A673 (cell line): ENCODE data around the gene TRIP12.

Source experiments
- EZH2 ChIP-seq: fragments of 200-600 bp; sonication (generic); IDR thresholded peaks from 2 replicates; pipeline ENCODE4 v1.6.1; 2017; ENCODE audit warnings: borderline replicate concordance, low read depth, mild to moderate bottlenecking, mixed read lengths, antibody characterized with exemption, low read length; ENCODE audit not compliant: poor library complexity, severe bottlenecking
- TF ChIP-seq, protein P1 (sequence below): fragments of 300-800, 200-600 bp; sonication (generic); conservative IDR thresholded peaks from 2 replicates; pipeline ENCODE4 v1.5.1; 2017; ENCODE audit warnings: low read depth, mild to moderate bottlenecking, antibody characterized with exemption, low read length, moderate library complexity, mixed read lengths

DNA sequence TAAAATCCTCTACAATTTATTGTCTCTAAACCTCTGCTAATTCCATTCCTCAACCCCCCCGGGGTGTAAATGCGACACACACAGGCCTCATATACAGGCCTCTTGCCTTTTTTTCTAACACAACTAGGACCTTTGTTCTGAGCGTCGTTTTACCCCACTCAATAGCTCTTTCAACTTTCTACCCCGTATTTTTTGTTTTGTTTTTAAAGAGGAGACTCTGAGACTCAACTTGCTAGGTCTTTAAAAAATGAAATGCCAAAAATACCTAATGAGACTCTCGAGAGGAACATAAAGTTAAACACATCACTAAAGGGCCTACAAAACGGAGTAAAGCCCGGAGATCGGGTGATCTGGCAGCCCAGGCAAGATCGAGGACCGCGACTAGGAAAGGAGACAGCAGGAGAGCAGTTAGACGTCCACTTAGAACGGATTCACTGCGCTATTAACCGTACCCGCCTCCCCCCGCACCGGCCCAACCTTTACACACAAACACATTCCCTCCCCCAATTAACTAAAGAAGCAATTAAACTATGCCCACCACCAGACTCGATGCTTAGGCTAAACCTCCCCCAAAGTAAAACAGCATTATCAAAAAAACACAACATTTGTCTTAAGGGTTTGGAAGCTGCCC is 1.7 kb downstream of the TRIP12 start:
- TF ChIP-seq, protein P1, sequence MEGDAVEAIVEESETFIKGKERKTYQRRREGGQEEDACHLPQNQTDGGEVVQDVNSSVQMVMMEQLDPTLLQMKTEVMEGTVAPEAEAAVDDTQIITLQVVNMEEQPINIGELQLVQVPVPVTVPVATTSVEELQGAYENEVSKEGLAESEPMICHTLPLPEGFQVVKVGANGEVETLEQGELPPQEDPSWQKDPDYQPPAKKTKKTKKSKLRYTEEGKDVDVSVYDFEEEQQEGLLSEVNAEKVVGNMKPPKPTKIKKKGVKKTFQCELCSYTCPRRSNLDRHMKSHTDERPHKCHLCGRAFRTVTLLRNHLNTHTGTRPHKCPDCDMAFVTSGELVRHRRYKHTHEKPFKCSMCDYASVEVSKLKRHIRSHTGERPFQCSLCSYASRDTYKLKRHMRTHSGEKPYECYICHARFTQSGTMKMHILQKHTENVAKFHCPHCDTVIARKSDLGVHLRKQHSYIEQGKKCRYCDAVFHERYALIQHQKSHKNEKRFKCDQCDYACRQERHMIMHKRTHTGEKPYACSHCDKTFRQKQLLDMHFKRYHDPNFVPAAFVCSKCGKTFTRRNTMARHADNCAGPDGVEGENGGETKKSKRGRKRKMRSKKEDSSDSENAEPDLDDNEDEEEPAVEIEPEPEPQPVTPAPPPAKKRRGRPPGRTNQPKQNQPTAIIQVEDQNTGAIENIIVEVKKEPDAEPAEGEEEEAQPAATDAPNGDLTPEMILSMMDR: no peak
- no peak for TF ChIP-seq EZH2
